Activated CD4-positive, alpha-beta T cell treated with anti-CD3 and anti-CD28 coated beads, Interleukin-2, amount 50 U/mL, for 24 hours (primary cell): ENCODE measurements around the gene RAB15.

Experiments used
- DNase-seq, 2 donors: peaks; one replicate each; pipeline ENCODE4 v3.0.0-alpha.2; 2020; ENCODE audit warnings: low read depth in 1 of 2, low spot score in 1 of 2

Gene RAB15

DNA sequence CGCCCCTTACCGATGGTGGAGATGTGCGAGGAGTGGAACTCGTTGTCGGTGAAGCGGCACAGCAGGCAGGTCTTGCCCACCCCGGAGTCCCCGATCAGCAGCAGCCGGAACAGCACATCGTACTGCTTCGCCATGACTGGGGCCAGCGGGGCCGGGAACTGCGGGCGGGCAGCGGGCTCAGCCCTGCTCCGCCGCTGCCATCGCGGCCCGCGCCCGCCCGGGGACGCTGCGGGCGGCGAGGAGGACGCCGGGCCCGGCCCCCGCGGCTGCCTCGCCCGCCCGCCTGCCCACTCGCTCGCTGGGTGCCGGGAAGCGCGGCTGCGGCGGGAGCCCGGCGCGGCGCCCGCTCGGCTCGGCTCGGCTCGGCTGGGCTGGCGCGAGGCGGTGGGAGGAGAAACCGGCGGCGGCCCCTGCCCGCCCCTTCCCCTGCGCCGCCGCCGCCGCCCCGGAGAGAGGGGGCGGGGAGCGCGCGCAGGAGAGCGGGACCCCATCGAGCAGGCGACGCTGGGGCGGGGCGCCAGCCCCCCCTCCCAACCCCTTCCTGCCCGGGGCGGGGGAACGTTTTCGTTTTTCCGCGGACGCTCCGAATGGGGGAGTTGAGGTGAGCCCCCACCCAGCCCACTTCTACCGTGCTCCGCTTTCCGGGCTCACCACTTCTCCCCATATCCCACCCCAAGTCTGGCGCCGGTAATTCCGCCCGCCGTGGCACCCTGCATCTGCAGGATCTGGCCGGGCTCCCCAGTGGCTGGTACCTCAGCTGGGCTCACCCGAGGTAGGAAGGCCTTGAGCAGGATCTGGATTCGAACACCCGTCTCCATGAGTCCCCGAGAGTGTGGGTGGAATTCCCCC lies at the start of gene RAB15:
Gene RAB15 (minus strand): TSS at position 394 of the 849 bp plus-strand sequence. CDS start 260 bp downstream, at position 134.
- peak in 1 of 2 donors; percentile 14 for DNase-seq

DNA sequence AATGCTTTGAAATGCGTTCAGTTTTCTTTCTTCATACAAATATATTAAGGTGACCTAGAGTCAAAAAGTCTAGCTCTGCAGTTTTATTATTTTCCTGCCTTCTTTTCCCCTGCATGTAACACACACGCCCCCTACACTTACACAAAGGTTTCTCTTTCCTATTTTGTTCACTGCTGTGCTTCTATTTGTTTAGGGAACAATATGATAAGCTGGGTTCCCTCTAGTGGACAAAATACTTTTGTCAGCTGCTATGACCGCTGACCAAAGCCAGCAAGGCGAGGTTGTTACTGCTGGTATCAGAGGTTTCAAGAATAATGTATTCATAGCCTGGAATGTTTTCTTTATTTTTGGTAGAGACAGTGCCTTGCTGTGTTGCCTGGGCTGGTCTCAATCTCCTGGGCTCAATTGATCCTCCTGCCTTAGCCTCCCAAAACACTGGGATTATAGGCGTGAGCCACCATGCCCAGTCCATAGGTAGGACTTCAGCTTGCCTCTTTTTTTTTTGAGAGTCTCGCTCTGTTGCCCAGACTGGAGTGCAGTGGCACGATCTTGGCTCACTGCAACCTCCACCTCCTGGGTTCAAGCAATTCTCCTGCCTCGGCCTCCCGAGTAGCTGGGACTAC lies 47.9 kb upstream of the RAB15 start:
- no peak for DNase-seq

DNA sequence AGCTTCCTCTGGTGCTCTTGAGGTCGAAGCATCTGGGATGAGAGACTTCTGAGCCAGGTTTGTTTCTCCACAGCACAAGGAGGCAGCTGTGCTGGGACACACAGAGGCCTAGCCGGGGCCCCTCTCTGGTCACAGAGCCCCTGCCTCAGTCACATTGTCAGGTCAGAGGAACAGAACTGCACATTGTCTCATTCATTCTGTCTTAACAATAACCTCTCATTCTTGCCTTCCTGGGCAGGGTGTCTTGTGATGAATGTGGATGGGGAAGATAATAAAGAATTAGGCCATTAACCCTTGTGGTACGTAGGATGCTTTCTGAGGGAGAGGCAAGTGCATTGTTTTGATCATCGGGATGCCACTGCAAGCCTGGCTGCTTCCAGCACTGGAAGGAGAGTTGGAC lies 44.3 kb upstream of the RAB15 start:
- no peak for DNase-seq

DNA sequence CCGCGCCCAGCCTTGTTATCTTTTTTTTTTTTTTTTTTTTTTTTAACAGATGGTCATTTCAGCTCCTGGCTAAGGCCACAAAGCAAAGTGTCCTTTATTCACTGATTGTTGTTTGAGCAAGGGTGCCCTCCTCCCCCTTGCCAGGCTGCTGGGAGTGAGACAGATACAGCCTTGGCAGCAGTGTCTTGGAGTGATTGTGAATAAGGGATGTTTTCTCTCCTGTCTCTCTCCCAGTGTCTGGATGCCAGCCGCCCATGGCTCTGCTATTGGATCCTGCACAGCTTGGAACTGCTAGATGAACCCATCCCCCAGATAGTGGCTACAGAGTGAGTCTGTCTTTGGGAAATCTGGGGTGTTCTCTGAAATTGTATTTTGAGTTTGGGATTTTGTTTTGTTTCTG lies 43.3 kb upstream of the RAB15 start:
- no peak for DNase-seq

DNA sequence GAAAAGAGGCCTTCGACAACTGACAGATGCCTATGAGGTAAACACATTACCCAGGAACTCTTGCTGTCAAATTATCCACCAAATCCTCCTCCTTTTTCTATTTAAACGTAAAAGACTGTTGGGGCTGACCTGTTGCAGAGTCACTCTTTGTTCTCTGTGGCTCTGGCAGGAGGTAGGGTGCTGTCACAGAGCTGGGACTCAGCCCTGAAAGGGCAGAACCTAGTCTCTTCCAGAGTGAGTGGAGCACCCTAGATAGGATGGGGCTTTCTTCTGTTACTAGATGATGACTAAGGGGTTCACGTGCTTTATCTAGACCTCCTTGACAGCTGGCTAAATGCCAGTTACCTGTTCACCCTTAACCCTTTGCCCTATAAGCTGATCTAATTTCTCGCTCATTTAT lies 40.2 kb upstream of the RAB15 start:
- DNase-seq = no peak

DNA sequence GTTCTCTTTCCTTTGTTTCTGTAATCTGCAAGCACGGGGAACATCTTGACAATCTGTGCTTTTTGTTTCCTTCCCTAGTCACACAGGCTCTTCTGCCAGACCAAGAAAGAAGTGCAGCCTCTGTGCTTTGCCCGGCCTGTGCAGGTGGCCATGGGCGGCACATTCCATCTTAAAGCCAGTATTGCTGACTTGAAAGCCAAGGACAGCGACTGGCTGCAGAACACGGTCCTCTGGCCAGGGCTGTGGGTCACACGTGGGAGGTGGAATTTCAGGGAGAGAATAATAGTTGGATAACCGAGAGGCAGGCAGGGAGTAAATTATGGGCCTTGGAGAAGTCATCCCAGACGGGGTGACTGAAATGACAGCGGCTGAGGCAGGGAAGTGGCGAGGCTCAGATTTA lies 39.4 kb upstream of the RAB15 start:
- DNase-seq = no peak

DNA sequence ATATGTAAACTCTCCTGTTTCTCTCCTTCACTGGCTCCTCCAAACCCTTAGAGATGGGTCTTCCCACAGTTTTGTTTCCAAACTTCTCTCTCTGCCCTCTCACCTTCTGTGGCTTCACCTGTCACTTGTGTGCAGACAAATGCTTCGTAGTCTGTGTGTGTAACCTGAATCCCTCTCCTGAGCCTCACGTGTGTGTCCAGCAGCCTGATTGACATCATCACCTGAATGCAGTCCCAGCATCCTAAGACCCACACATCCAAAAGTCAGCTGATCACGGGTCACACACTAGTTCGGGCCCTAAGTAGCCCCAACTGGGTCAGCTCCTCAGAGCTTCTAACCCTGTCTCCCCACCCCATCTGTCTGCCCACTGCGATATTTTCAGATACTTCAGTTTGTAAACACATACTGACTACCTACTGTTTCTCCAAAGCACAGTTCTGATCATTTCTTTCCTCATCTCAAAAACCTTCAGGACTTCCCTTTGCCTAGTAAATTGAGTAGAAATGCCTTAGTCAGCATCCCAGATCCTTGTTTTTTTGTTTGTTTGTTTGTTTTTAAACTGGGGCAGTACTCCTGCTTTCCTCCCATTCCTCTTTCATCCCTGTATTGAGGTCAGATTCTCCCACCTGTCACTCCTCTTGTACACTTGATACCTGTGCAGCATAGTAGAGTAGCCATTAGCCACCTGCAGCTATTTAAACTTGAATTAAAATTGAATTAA lies 38.2 kb upstream of the RAB15 start:
- DNase-seq = no peak

DNA sequence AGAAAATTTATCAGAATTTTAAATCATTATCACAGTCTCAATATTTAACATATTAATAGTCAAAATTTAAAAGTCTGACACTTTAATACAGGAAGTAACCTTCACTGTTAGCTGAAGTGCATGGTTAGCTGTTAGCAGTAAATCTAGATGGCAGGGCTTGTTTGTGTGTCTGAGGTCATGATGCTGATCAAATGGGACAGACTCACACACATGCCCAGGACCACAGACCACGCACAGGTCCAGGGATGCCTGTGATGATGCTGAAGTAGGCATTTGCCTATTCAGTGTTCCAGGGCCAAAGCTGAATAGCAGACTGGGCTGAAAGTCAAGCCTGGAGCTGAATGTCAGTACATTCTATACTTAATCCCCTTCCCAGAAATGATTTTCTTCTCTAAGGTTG lies 35.1 kb upstream of the RAB15 start:
- no peak for DNase-seq

DNA sequence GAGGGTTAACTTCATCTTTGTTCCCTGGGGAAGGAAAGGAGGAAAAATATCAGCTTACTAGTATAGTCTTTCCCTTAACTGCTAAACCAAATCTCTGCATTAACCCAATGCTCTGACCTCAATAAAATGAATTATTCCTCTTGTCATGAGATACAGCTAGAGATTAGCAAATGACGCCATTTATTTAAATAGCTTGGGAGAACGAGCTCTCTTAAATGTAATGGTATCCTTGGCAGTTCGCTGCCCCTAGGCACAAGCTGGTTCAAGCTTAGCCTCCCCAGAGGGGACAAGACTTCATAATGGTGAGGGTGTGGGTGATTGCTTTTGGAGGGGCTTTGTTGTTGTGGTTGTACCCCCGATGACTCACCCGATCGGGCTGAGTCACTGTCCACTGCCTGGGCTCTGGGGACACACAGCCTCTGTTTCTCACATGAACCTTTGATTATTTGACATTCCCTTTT lies 34.2 kb upstream of the RAB15 start:
- no peak for DNase-seq

DNA sequence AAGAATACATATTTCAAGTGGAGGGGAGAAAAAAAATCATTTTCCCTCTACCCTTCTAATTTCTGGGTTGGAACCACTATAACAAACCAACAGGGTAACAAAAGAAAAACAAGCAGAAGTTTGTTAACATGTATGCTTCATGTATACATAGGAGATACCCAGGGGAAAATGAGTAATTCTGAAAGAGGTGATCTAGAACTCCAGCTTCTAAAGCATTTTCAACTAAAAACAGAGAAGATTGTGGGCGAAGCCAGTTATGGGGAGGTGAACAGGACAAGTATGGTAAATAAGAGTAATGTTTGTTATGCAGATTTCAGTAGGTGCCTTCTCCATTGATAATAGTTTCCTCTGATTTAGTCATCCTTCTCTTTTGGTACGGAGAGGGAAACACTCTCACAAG lies 31.3 kb upstream of the RAB15 start:
- DNase-seq = no peak

DNA sequence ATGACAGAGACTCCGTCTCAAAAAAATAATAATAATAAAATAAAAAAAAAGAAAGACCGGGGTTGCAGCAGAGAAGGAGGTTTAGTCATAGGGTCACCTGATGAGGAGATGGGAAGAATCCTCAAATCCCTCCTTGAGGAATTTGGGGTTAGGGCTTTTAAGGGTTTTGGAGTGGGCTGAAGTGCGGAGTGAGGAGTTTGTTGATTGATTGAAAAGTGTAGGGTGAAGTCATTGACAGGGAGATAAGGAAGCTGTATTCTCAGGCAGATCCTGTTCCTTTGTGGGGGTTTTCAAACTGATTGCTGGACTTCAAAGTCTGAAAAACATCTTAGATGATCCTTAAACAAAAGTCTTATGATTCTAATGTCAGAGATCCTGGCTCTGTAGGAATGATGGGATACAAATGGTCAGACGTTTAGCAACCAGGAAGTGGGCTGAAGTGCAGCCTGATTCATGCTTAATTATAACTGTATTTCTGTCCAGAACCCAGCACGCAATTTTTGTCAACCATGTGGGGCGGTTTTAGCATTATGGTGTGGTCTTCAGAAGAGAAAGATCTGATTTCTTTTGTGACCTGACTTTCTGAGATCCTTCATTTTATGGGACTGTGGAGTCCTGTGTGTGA lies 30.6 kb upstream of the RAB15 start:
- DNase-seq = no peak

DNA sequence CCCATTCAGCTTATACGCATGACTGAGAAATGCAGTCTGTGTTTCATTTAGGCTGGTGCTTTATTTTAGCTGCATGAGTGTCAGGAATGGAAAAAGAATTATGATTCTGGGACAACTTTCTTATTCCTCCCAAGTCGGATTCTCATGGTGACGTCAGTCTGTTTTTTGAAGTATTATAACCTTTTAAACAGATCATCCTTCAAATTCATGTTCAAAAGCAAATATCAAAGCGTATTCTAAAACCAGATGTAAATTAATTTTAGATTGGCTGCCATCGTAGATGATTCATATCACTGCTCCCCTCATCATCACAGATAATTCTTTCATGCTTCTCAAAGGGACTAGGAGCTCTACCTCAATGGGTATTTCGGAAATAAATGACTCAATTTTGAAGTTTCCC lies 29.6 kb upstream of the RAB15 start:
- no peak for DNase-seq

DNA sequence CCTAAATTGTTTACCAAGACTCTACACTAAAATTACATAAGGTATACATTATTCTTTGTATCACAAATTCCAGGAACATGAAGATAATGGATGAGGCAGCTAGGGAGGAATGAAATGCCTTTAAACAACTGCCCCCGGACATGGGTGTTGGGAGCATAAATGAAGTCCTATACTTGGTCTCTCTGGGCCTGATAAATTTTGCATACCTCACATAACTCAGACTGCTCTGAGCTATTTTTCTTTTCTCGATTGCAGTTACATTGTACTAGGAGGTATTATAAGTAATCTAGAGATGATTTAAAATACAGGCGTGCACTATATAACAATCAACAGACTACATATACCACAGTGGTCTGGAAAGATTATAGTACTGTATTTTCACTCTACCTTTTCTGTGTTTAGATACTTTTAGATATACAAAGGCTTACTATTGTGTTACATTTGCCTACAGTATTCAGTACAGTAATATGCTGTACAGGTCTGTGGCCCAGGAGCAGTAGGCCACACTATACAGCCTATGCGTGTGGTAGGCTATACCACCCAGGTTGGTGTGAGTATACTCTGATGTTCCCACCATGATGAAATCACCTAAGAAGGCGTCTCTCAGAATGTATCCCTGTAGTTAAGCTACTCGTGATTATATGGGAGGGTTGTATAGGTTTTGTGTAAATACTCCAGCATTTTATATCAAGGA lies 28.9 kb upstream of the RAB15 start:
- DNase-seq = no peak

DNA sequence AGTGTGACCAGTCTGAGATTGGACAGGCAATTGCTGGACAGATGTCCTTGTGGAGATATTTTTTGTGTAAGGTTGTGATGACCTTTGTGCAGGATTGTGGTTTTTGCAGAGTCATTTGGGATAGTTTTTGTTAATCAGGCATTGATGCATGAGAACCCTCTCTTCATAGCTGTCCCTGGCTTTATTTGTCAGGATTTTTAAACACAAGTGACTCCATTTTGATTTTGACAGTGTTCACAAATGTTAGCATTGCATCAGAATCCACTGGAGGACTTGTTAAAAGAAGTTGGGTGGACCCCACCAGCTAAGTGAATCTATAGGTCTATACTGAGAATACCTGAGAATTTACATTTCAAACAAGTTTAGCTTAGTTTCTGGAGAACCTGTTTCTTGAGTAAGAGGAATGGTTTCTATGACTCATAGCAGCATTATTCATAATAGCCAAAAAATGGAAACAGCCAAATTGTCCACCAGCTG lies 26.4 kb upstream of the RAB15 start:
- no peak for DNase-seq

DNA sequence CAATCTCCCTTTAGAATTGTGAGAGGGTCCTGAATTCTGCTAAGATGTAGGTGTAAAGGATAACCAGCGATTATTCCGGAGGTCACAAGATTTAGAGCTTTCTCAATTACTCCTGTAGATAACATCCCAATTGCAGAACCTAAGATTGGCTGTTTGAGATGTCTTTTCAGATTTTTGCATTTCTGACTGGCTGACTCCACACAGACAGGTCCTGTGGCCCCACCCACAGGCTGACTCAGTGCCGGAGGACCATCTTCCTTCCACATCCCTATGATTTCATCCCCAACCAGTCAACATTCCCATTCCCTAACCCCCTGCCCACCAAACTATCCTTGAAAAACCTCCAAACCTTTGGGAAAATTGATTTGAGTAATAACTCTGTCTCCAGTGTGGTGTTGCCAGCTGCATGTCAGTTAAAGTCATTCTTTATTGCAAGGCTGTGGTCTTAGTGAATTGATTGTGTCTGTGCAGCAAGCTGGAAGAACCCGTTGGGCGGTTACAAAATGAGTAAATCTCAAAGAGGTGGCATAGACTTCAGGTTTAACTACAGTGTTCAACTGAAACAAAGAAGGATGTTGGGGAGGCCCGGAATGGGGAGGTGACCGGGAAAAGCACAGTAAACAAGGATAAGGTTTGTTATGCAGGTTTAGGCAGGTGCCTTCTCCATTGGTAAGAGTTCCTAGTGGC lies 25.1 kb upstream of the RAB15 start:
- DNase-seq = no peak

DNA sequence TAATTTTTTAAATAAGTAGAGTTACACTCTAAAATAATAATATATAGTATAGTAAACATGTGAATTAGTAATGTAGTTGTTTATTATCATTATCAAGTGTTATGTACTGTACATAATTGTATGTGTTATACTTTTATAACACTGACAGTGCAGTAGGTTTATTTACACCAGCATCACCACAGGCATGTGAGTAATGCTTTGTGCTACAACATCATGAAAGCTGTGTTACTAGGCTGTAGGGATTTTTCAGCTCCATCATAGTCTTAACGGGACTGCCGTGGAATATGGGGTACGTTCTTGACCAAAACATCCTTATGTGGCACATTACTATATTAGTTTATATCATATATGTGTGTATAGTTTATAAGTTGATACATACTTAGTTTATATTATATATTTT lies 23.2 kb upstream of the RAB15 start:
- DNase-seq = no peak

DNA sequence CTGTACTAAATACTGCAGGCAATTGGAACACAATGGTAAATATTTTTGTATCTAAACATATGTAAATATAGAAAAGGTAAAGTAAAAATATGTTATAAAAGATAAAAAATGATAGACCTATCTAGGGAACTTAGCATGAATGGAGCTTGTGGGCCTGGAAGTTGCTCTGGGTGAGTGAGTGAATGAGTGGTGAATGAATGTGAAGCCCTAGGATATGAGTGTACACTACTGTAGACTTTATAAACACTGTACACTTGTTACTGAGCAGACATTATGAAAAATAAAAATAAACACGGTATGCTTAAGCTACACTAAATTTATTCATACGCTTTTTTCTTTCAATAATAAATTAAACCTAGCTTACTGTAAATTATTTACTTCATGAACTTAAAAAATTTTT lies 22.4 kb upstream of the RAB15 start:
- no peak for DNase-seq

DNA sequence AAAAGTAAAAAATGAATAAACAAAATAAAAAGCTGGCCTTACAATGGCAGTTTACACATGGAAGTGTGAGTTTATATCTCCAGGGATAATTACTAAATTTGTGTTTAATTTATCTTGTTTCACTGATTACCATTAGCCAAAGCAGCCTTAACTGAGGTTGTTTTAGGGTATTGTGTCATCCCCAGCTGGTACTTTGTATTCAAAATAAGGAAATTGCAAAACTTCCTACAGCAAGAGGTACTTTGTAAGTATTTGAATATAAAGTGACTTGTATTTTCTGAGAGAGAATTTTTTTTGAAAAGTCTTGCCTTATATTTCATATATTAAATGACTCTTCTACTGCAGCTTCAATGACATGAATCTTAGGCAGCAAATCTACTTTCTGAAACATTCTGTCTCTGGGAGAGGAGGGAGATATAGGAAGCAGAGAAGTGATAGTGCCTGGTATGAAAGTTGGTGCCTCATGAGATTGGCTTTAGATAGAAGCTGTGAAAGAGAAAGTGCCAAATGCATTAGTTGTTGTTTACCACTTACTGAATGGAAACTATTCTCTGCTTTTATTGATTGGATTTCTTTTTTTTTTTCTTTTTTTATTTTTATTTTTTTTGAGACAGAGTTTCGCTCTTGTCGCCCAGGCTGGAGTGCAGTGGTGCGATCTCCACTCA lies 21.3 kb upstream of the RAB15 start:
- no peak for DNase-seq

DNA sequence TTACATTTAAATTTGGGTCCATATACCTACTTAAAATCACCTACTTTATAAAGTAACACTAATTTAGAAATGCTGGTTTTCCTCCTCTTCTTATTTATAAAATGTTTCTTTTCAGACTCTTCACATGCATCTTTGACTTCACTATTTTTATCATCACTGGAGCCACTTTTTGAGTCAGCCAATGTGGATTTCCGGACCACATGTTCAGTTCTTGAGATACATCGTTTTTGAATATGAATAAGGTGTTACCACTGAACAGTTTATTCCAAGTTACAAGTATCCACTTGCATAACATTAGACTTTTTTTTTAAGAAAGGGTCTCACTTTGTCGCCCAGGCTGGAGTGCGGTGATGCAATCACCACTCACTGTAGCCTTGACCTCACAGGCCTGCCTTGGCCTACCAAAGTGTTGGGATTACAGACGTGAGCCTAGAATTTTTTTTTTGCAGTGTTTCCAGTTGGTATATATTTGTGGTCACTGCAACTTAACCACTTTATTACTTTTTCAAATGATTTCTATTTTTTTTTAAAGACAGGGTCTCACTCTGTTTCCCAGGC lies 20.3 kb upstream of the RAB15 start:
- DNase-seq = no peak
